SK-N-SH (cell line): ENCODE measurements around the gene MLLT6. TPM values are rescaled to one million over a fixed set of nuclear protein-coding genes. Genes with fewer than 3 reads are reported as not detected.

Experiments
- CTCF ChIA-PET: fragments of 300-600, 350-600 bp; formaldehyde crosslinking; extraction: SDS; loops from one replicate; lab custom pipeline; 2021; lab: Yijun Ruan, JAX
- POLR2A ChIA-PET: fragments of 350-600 bp; sonication (Branson Sonifier 250); formaldehyde crosslinking; extraction: SDS; loops from one replicate; lab custom pipeline; 2020; ENCODE audit warnings: antibody characterized with exemption, inconsistent platforms; lab: Yijun Ruan, JAX
- DNase-seq: peaks from one replicate; pipeline ENCODE4 v3.0.0; 2012
- H2AFZ ChIP-seq: fragments of 200-600 bp; sonication (generic); 2 replicates; pipeline ENCODE4 v1.8.1; 2016; ENCODE audit warnings: antibody characterized with exemption, mild to moderate bottlenecking, low read depth
- H3F3A ChIP-seq: fragments of 200-600 bp; sonication (generic); replicated peaks from 2 replicates; pipeline ENCODE3; 2016; ENCODE audit warnings: antibody characterized with exemption, mild to moderate bottlenecking; ENCODE audit not compliant: insufficient read depth
- H3K27ac ChIP-seq, 2 experiments: fragments of 200-500 bp in 1 of 2; fragments of 200-600 bp in 1 of 2; sonication (Bioruptor generic) in 1 of 2; sonication (generic), shearing (Covaris generic) in 1 of 2; 2 replicates each; pipeline versions ENCODE4 v1.5.1 to v1.6.1; 2014 to 2016; ENCODE audit warnings: low read depth in 2 of 2, inconsistent platforms in 1 of 2, low read length in 1 of 2, mild to moderate bottlenecking in 1 of 2, mixed read lengths in 1 of 2
- H3K27me3 ChIP-seq: fragments of 200-600 bp; sonication (generic), shearing (Covaris generic); 2 replicates; pipeline ENCODE4 v1.6.1; 2016; ENCODE audit warnings: mixed run types; ENCODE audit not compliant: insufficient read depth
- H3K36me3 ChIP-seq, 2 experiments: fragments of 200-500 bp in 1 of 2; fragments of 200-600 bp in 1 of 2; sonication (Bioruptor generic) in 1 of 2; sonication (generic) in 1 of 2; replicated peaks in 1 of 2; 2 replicates each; pipeline versions ENCODE3 to v1.5.1; 2014 to 2016; ENCODE audit warnings: low read length in 1 of 2, mild to moderate bottlenecking in 1 of 2; ENCODE audit not compliant: insufficient read depth in 2 of 2, control insufficient read depth in 1 of 2
- H3K4me1 ChIP-seq, 2 experiments: fragments of 200-500 bp in 1 of 2; fragments of 200-600 bp in 1 of 2; sonication (Bioruptor generic) in 1 of 2; sonication (generic), shearing (Covaris generic) in 1 of 2; 2 replicates each; pipeline versions ENCODE4 v1.5.1 to v1.6.1; 2014 to 2016; ENCODE audit warnings: low read depth in 1 of 2, low read length in 1 of 2, mixed run types in 1 of 2; ENCODE audit not compliant: insufficient read depth in 2 of 2, control insufficient read depth in 1 of 2
- H3K4me2 ChIP-seq: fragments of 200-600 bp; sonication (generic), shearing (Covaris generic); 2 replicates; pipeline ENCODE4 v1.6.1; 2017; ENCODE audit warnings: mixed run types
- H3K4me3 ChIP-seq, 2 experiments: fragments of 200-500 bp in 1 of 2; fragments of 200-600 bp in 1 of 2; sonication (Bioruptor generic) in 1 of 2; sonication (generic), shearing (Covaris generic) in 1 of 2; 2 replicates each; pipeline versions ENCODE4 v1.5.1 to v1.8.1; 2014 to 2016; ENCODE audit warnings: low read depth in 2 of 2, inconsistent platforms in 1 of 2, low read length in 1 of 2, mild to moderate bottlenecking in 1 of 2, mixed read lengths in 1 of 2, moderate library complexity in 1 of 2
- H3K79me2 ChIP-seq: fragments of 200-600 bp; sonication (generic); 2 replicates; pipeline ENCODE4 v1.8.1; 2017; ENCODE audit warnings: mild to moderate bottlenecking; ENCODE audit not compliant: insufficient read depth
- H3K9ac ChIP-seq: fragments of 200-600 bp; sonication (generic); 2 replicates; pipeline ENCODE4 v1.6.1; 2017; ENCODE audit warnings: mixed run types
- H3K9me2 ChIP-seq: fragments of 200-600 bp; sonication (generic); 2 replicates; pipeline ENCODE4 v1.6.1; 2017; ENCODE audit warnings: mixed run types
- H3K9me3 ChIP-seq: fragments of 200-600 bp; sonication (generic); 2 replicates; pipeline ENCODE4 v1.6.1; 2017; ENCODE audit warnings: mixed run types, mild to moderate bottlenecking, moderate library complexity
- H4K20me1 ChIP-seq: fragments of 200-600 bp; sonication (generic); 2 replicates; pipeline ENCODE4 v1.6.1; 2017; ENCODE audit warnings: mild to moderate bottlenecking, mixed run types; ENCODE audit not compliant: insufficient read depth
- CHD2 ChIP-seq: fragments of 150-350 bp; IDR thresholded peaks from 2 replicates; pipeline ENCODE4 v1.6.1; 2018; ENCODE audit warnings: low read length; ENCODE audit not compliant: partially characterized antibody
- ELF1 ChIP-seq: IDR thresholded peaks from 2 replicates; pipeline ENCODE4 v1.4.0; 2012
- EP300 ChIP-seq, 2 experiments: IDR thresholded peaks; 2 replicates each; pipeline versions ENCODE4 v1.4.0 to v1.6.1; 2012; ENCODE audit warnings: borderline replicate concordance in 1 of 2, low read depth in 1 of 2, low read length in 1 of 2
- FOXM1 ChIP-seq: IDR thresholded peaks from 2 replicates; pipeline ENCODE4 v1.4.0; 2012; ENCODE audit warnings: low read depth, mild to moderate bottlenecking
- GATA2 ChIP-seq: sonication (generic); formaldehyde crosslinking; IDR thresholded peaks from 2 replicates; pipeline ENCODE4 v1.5.0; 2020; ENCODE audit warnings: mild to moderate bottlenecking, missing genetic modification reagents
- JUND ChIP-seq: IDR thresholded peaks from 2 replicates; pipeline ENCODE4 v1.4.0; 2012
- MAX ChIP-seq: IDR thresholded peaks from 2 replicates; pipeline ENCODE4 v1.4.0; 2012; ENCODE audit warnings: low read depth
- MEF2A ChIP-seq: IDR thresholded peaks from 2 replicates; pipeline ENCODE4 v1.4.0; 2012; ENCODE audit warnings: low read depth, borderline replicate concordance
- POLR2AphosphoS5 ChIP-seq: IDR thresholded peaks from 2 replicates; pipeline ENCODE4 v1.6.1; 2012; ENCODE audit warnings: low read depth, low read length
- RFX5 ChIP-seq: IDR thresholded peaks from 2 replicates; pipeline ENCODE4 v1.6.1; 2012; ENCODE audit warnings: mild to moderate bottlenecking, improper control_type of control experiment, low read length
- SIN3A ChIP-seq: IDR thresholded peaks from 2 replicates; pipeline ENCODE4 v1.6.1; 2012; ENCODE audit warnings: low read depth, mild to moderate bottlenecking, low read length, moderate library complexity, borderline replicate concordance
- TAF1 ChIP-seq: IDR thresholded peaks from 2 replicates; pipeline ENCODE4 v1.6.1; 2012; ENCODE audit warnings: low read depth, mild to moderate bottlenecking, low read length, moderate library complexity, borderline replicate concordance
- USF1 ChIP-seq: IDR thresholded peaks from 2 replicates; pipeline ENCODE4 v1.4.0; 2012; ENCODE audit warnings: low read depth, borderline replicate concordance
- WGBS: methylation state at CpG from one replicate; pipeline ENCODE4 v1.1.6; 2017; ENCODE audit warnings: low lambda C conversion rate; 5-methylcytosine and 5-hydroxymethylcytosine counted together
- polyA plus RNA-seq, 3 experiments: library from polyadenylated mRNA; depleted of rRNA; stranded (reverse); fragments of >200 nt; gene quantifications; 2 replicates each; pipeline ENCODE4 v1.2.3, GENCODE V29; 2012
- TF ChIP-seq, protein P1 (sequence below): IDR thresholded peaks from 2 replicates; pipeline ENCODE4 v1.4.0; 2012; ENCODE audit warnings: low read depth, borderline replicate concordance

Gene MLLT6
- polyA plus RNA-seq, 1 of the 3 experiments (the other 2 are of a cell fraction) = 41.5 TPM

GRCh38 chr17:38677819-38678218 lies 27.3 kb upstream of the MLLT6 start:
- Histone ChIP-seq H3F3A (peaks cover 15% of the 10 kb centered on the region), H3K79me2 (no peaks in the 10 kb centered on the region), H3K4me1 (peaks cover 0 to 11% of the 10 kb centered on the region in 2 experiments; a peak in 1 of 4 replicates), H2AFZ (peak overlapping the region; percentile 88; the same call in 1 of the 2 replicates), H4K20me1 (no peaks in the 10 kb centered on the region), H3K27ac (no peak overlapping the region), H3K9ac (no peak overlapping the region), H3K36me3 (no peaks in the 10 kb centered on the region), H3K9me3 (no peaks in the 10 kb centered on the region), H3K4me2 (no peak overlapping the region), H3K27me3 (no peaks in the 10 kb centered on the region), H3K4me3 (no peak overlapping the region), H3K9me2 (no peaks in the 10 kb centered on the region)
- CTCF ChIA-PET = interaction anchor here (0.7 to 6.7 kb wide), 18 partner anchors 8 to 110 kb away, joined by 3 to 93 read pairs (median 10); partner anchors contain the start of gene CISD3
- no peak for DNase-seq
- no peak for TF ChIP-seq USF1
- no peak for TF ChIP-seq SIN3A
- TF ChIP-seq RFX5 = no peak
- TF ChIP-seq, protein P1, sequence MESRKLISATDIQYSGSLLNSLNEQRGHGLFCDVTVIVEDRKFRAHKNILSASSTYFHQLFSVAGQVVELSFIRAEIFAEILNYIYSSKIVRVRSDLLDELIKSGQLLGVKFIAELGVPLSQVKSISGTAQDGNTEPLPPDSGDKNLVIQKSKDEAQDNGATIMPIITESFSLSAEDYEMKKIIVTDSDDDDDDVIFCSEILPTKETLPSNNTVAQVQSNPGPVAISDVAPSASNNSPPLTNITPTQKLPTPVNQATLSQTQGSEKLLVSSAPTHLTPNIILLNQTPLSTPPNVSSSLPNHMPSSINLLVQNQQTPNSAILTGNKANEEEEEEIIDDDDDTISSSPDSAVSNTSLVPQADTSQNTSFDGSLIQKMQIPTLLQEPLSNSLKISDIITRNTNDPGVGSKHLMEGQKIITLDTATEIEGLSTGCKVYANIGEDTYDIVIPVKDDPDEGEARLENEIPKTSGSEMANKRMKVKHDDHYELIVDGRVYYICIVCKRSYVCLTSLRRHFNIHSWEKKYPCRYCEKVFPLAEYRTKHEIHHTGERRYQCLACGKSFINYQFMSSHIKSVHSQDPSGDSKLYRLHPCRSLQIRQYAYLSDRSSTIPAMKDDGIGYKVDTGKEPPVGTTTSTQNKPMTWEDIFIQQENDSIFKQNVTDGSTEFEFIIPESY = no peak
- no peak for TF ChIP-seq CHD2
- no peak for TF ChIP-seq JUND
- WGBS = 77% methylated on average over 6 of the region's 6 CpGs
- POLR2A ChIA-PET = interaction anchor here (0.6 to 1.7 kb wide), 3 partner anchors 23 to 59 kb away, joined by 3 to 5 read pairs (median 3); partner anchors contain the start of gene MLLT6

- Histone ChIP-seq H3K4me1 (peaks cover 0 to 7% of the 10 kb centered on the region in 2 experiments; a peak in 1 of 4 replicates), H3F3A (peaks cover 12% of the 10 kb centered on the region), H3K9ac (no peak overlapping the region), H3K27me3 (no peaks in the 10 kb centered on the region), H3K79me2 (no peaks in the 10 kb centered on the region), H3K27ac (no peak overlapping the region), H3K4me2 (no peak overlapping the region), H2AFZ (no peak overlapping the region), H4K20me1 (no peaks in the 10 kb centered on the region), H3K9me3 (no peaks in the 10 kb centered on the region), H3K9me2 (no peaks in the 10 kb centered on the region), H3K4me3 (no peak overlapping the region), H3K36me3 (no peaks in the 10 kb centered on the region)
- WGBS = 88% methylated on average over 3 of the region's 3 CpGs
- DNase-seq = no peak
- POLR2A ChIA-PET = no interaction called here
- TF ChIP-seq RFX5 (no peak), GATA2 (CRISPR knock-in tag) (no peak), ELF1 (no peak), FOXM1 (no peak), TAF1 (no peak), POLR2AphosphoS5 (no peak), MAX (no peak), EP300 (IDR thresholded peaks at IDR 0.05; ENCODE audit: borderline replicate concordance in 1 of 2, low read depth in 1 of 2, low read length in 1 of 2) (no peak), MEF2A (no peak)
- CTCF ChIA-PET = interaction anchor here (1.2 to 2.1 kb wide), 3 partner anchors 13 to 53 kb away, joined by 3 to 6 read pairs (median 5); no protein-coding TSS in a partner anchor
Measured at GRCh38 chr17:38681096-38681495, 24.0 kb upstream of the MLLT6 start.
